ENCODE measurements around the gene LPP. TPM values are rescaled to one million over a fixed set of nuclear protein-coding genes. Genes with fewer than 3 reads are reported as not detected.

The LPP gene
- total and polyA plus RNA-seq, 2 donors (not counting 1 experiment from before 2014, with no cell fraction given): 7.6 to 81.7 TPM

DNA sequence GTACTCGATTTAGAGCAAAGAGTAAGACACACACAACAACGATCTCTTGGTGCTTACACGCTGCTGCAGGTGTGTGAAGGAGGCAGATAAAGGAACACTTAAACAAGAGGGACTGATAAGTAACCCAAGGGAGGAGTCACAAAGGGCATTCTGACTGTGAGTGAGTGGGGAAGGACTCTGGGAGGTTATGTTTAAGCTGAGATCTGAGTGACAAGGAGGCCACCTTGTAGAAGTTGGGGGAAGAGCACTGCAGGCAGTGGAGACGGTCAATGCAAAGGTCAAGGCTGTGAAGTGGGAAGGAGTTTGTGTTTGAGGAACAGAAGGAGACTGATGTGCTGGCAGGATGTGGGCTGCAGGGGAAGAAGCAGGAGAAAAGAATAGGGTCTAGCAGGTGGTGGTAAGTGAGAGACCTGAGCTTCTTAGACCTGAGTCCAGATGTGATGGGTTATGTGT, 63.1 kb downstream of the LPP start:
- Histone ChIP-seq H4K20me1 (ENCODE audit: control insufficient read depth, insufficient read depth, low read length, poor library complexity, severe bottlenecking) (no peaks in the 10 kb centered on the region), H2AFZ (ENCODE audit: insufficient read depth, low read depth, low read length, poor library complexity, severe bottlenecking) (no peak overlapping the region), H3K27ac (ENCODE audit: low read length in 2 of 2) (no peak overlapping the region), H3K79me2 (ENCODE audit: control insufficient read depth, insufficient read depth, low read length) (peaks cover 57% of the 10 kb centered on the region), H3K4me2 (replicated peaks; ENCODE audit: low read depth, low read length, poor library complexity, severe bottlenecking) (peak overlapping the region; percentile 1), H3K9ac (ENCODE audit: low read length) (no peak overlapping the region), H3K27me3 (replicated peaks in 1 of 4; ENCODE audit: control extremely low read depth in 1 of 4, control insufficient read depth in 3 of 4, insufficient read depth in 4 of 4, low read length in 3 of 4) (no peaks in the 10 kb centered on the region), H3K36me3 (replicated peaks in 1 of 2; ENCODE audit: control extremely low read depth in 1 of 2, control insufficient read depth in 1 of 2, extremely low read depth in 1 of 2, insufficient read depth in 2 of 2, low read length in 1 of 2) (peaks cover 0 to 5% of the 10 kb centered on the region in 2 experiments), H3K4me1 (ENCODE audit: control insufficient read depth in 2 of 2, insufficient read depth in 2 of 2, low read length in 2 of 2) (peaks cover 31 to 33% of the 10 kb centered on the region in 2 donors), H3K9me3 (ENCODE audit: control extremely low read depth in 1 of 3, control insufficient read depth in 2 of 3, insufficient read depth in 1 of 3, low read length in 2 of 3) (no peaks in the 10 kb centered on the region), H3K4me3 (ENCODE audit: control extremely low read depth in 1 of 5, extremely low read depth in 1 of 5, insufficient read depth in 1 of 5, low read depth in 2 of 5, low read length in 4 of 5) (no peak overlapping the region)
- intact Hi-C loops (cut with micrococcal nuclease): no loop called here
- TF ChIP-seq EZH2 (IDR thresholded peaks at IDR 0.05; ENCODE audit: borderline replicate concordance, insufficient read depth, low read depth, low read length, poor library complexity, severe bottlenecking): no peak
- TF ChIP-seq, protein P1, sequence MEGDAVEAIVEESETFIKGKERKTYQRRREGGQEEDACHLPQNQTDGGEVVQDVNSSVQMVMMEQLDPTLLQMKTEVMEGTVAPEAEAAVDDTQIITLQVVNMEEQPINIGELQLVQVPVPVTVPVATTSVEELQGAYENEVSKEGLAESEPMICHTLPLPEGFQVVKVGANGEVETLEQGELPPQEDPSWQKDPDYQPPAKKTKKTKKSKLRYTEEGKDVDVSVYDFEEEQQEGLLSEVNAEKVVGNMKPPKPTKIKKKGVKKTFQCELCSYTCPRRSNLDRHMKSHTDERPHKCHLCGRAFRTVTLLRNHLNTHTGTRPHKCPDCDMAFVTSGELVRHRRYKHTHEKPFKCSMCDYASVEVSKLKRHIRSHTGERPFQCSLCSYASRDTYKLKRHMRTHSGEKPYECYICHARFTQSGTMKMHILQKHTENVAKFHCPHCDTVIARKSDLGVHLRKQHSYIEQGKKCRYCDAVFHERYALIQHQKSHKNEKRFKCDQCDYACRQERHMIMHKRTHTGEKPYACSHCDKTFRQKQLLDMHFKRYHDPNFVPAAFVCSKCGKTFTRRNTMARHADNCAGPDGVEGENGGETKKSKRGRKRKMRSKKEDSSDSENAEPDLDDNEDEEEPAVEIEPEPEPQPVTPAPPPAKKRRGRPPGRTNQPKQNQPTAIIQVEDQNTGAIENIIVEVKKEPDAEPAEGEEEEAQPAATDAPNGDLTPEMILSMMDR (IDR thresholded peaks at IDR 0.05): no peak
- CTCF ChIA-PET: interaction anchor here (0.7 to 1.8 kb wide), 3 partner anchors 17 to 476 kb away, joined by 3 to 7 read pairs (median 3); no protein-coding TSS in a partner anchor
- DNase-seq (no peak), ATAC-seq (ENCODE audit: low read depth) (no peak)
- H3K4me3 Mint-ChIP-seq: no peak overlapping the region
- WGBS (ENCODE audit: insufficient coverage): 97% methylated on average over 4 of the region's 4 CpGs
- H3K9me3 Mint-ChIP-seq (ENCODE audit: insufficient read depth): no peaks in the 10 kb centered on the region
- POLR2A ChIA-PET: no interaction called here
- H3K4me1 Mint-ChIP-seq: peaks cover 37% of the 10 kb centered on the region
- peak overlapping the region; percentile 15 for H3K27ac Mint-ChIP-seq
- H3K27me3 Mint-ChIP-seq: no peaks in the 10 kb centered on the region

- no peak overlapping the region for H3K27ac ChIP-seq (ENCODE audit: low read length in 2 of 2)
- intact Hi-C loops (cut with micrococcal nuclease): no loop called here
- no CpG with 5 or more reads among the region's 4 CpGs for WGBS (ENCODE audit: insufficient coverage)
- no peak overlapping the region for H3K9ac ChIP-seq (ENCODE audit: low read length)
- ATAC-seq (ENCODE audit: low read depth) (no peak), DNase-seq (no peak)
- H3K36me3 ChIP-seq (replicated peaks in 1 of 2; ENCODE audit: control extremely low read depth in 1 of 2, control insufficient read depth in 1 of 2, extremely low read depth in 1 of 2, insufficient read depth in 2 of 2, low read length in 1 of 2): peaks cover 0 to 5% of the 10 kb centered on the region in 2 experiments
- peaks cover 63% of the 10 kb centered on the region for H3K79me2 ChIP-seq (ENCODE audit: control insufficient read depth, insufficient read depth, low read length)
- H2AFZ ChIP-seq (ENCODE audit: insufficient read depth, low read depth, low read length, poor library complexity, severe bottlenecking): no peak overlapping the region
- no peaks in the 10 kb centered on the region for H4K20me1 ChIP-seq (ENCODE audit: control insufficient read depth, insufficient read depth, low read length, poor library complexity, severe bottlenecking)
- TF ChIP-seq, protein P1 (IDR thresholded peaks at IDR 0.05): no peak
- no peak for TF ChIP-seq EZH2 (IDR thresholded peaks at IDR 0.05; ENCODE audit: borderline replicate concordance, insufficient read depth, low read depth, low read length, poor library complexity, severe bottlenecking)
- H3K4me1 ChIP-seq (ENCODE audit: control insufficient read depth in 2 of 2, insufficient read depth in 2 of 2, low read length in 2 of 2): peaks cover 31 to 33% of the 10 kb centered on the region in 2 donors
- H3K9me3 ChIP-seq (ENCODE audit: control extremely low read depth in 1 of 3, control insufficient read depth in 2 of 3, insufficient read depth in 1 of 3, low read length in 2 of 3): no peaks in the 10 kb centered on the region
- Mint-ChIP-seq H3K4me3 (no peak overlapping the region), H3K27ac (no peak overlapping the region), H3K27me3 (no peaks in the 10 kb centered on the region), H3K9me3 (ENCODE audit: insufficient read depth) (no peaks in the 10 kb centered on the region), H3K4me1 (peaks cover 35% of the 10 kb centered on the region)
- no peaks in the 10 kb centered on the region for H3K27me3 ChIP-seq (replicated peaks in 1 of 4; ENCODE audit: control extremely low read depth in 1 of 4, control insufficient read depth in 3 of 4, insufficient read depth in 4 of 4, low read length in 3 of 4)
- H3K4me2 ChIP-seq (replicated peaks; ENCODE audit: low read depth, low read length, poor library complexity, severe bottlenecking): no peak overlapping the region
- H3K4me3 ChIP-seq (ENCODE audit: control extremely low read depth in 1 of 5, extremely low read depth in 1 of 5, insufficient read depth in 1 of 5, low read depth in 2 of 5, low read length in 4 of 5): no peak overlapping the region
- CTCF ChIA-PET: interaction anchor here (0.7 to 1.8 kb wide), 3 partner anchors 18 to 477 kb away, joined by 3 to 7 read pairs (median 3); no protein-coding TSS in a partner anchor
- POLR2A ChIA-PET: no interaction called here
Measured at GRCh38 chr3:188217726-188218125, 63.8 kb downstream of the LPP start.
